ENCODE data around the gene ARMC2. TPM values are rescaled to one million over a fixed set of nuclear protein-coding genes. Genes with fewer than 3 reads are reported as not detected.

The ARMC2 gene
- total RNA-seq, 1 donor from 2014 or later: 11.5 TPM

- intact Hi-C loops (cut with micrococcal nuclease): no loop called here
- ATAC-seq: no peak
- DNase-seq: no peak
Observed at GRCh38 chr6:108822401-108822800, 25.8 kb upstream of the ARMC2 start.

GRCh38 chr6:108825326-108825725 lies 22.9 kb upstream of the ARMC2 start:
- intact Hi-C loops (cut with micrococcal nuclease): no loop called here
- ATAC-seq: no peak
- DNase-seq: no peak

GRCh38 chr6:108831104-108831503 lies 17.1 kb upstream of the ARMC2 start:
- DNase-seq (no peak), ATAC-seq (no peak)
- intact Hi-C loops (cut with micrococcal nuclease): no loop called here

- intact Hi-C loops (cut with micrococcal nuclease): no loop called here
- DNase-seq: no peak
- no peak for ATAC-seq
Observed at GRCh38 chr6:108832738-108833137, 15.5 kb upstream of the ARMC2 start.

GRCh38 chr6:108835218-108835850 lies 12.9 kb upstream of the ARMC2 start:
- DNase-seq (peak; percentile 93), ATAC-seq (peak; percentile 95)
- intact Hi-C loops (cut with micrococcal nuclease): loop anchor here (5.0 kb wide), 1 partner anchor 293 kb away; no protein-coding TSS in a partner anchor

- intact Hi-C loops (cut with micrococcal nuclease): loop anchor here (5.0 kb wide), 1 partner anchor 294 kb away; no protein-coding TSS in a partner anchor
- DNase-seq: no peak
- no peak for ATAC-seq
Observed at GRCh38 chr6:108836061-108836460, 12.2 kb upstream of the ARMC2 start.

- intact Hi-C loops (cut with micrococcal nuclease): loop anchor here (5.0 kb wide), 1 partner anchor 295 kb away; no protein-coding TSS in a partner anchor
- no peak for ATAC-seq
- no peak for DNase-seq
Observed at GRCh38 chr6:108837236-108837971, 10.8 kb upstream of the ARMC2 start.

GRCh38 chr6:108838101-108838717 lies 10.0 kb upstream of the ARMC2 start:
- intact Hi-C loops (cut with micrococcal nuclease): loop anchor here (5.0 kb wide), 1 partner anchor 296 kb away; no protein-coding TSS in a partner anchor
- ATAC-seq (no peak), DNase-seq (no peak)

- intact Hi-C loops (cut with micrococcal nuclease): loop anchor here (5.0 kb wide), 1 partner anchor 297 kb away; no protein-coding TSS in a partner anchor
- DNase-seq: no peak
- no peak for ATAC-seq
Observed at GRCh38 chr6:108839083-108839642, 9.1 kb upstream of the ARMC2 start.

- ATAC-seq (no peak), DNase-seq (no peak)
- intact Hi-C loops (cut with micrococcal nuclease): no loop called here
Observed at GRCh38 chr6:108840919-108841318, 7.3 kb upstream of the ARMC2 start.

- peak; percentile 80 for ATAC-seq
- no peak for DNase-seq
- intact Hi-C loops (cut with micrococcal nuclease): no loop called here
Observed at GRCh38 chr6:108841377-108841855, 6.8 kb upstream of the ARMC2 start.

- DNase-seq (no peak), ATAC-seq (no peak)
- intact Hi-C loops (cut with micrococcal nuclease): no loop called here
Observed at GRCh38 chr6:108844135-108844534, 4.1 kb upstream of the ARMC2 start.

- ATAC-seq: no peak
- intact Hi-C loops (cut with micrococcal nuclease): no loop called here
Observed at GRCh38 chr6:108845145-108845544, 3.1 kb upstream of the ARMC2 start.

GRCh38 chr6:108846101-108846500 lies 2.1 kb upstream of the ARMC2 start:
- ATAC-seq (no peak), DNase-seq (no peak)
- intact Hi-C loops (cut with micrococcal nuclease): no loop called here

More at GRCh38 chr6:108845145-108845544, 3.1 kb upstream of the ARMC2 start:
- DNase-seq: no peak

GRCh38 chr6:108846628-108847027 lies 1.6 kb upstream of the ARMC2 start:
- no peak for ATAC-seq
- no peak for DNase-seq
- intact Hi-C loops (cut with micrococcal nuclease): no loop called here

- intact Hi-C loops (cut with micrococcal nuclease): no loop called here
- no peak for DNase-seq
- ATAC-seq: peak; percentile 0
Observed at GRCh38 chr6:108847738-108848115, 495 bp upstream of the ARMC2 start.

- DNase-seq (peak; percentile 66), ATAC-seq (peak; percentile 45)
- intact Hi-C loops (cut with micrococcal nuclease): no loop called here
Observed at GRCh38 chr6:108850669-108851465, 2.6 kb downstream of the ARMC2 start.

GRCh38 chr6:108851756-108852155 lies 3.5 kb downstream of the ARMC2 start:
- intact Hi-C loops (cut with micrococcal nuclease): no loop called here
- DNase-seq (no peak), ATAC-seq (no peak)

- intact Hi-C loops (cut with micrococcal nuclease): no loop called here
- ATAC-seq (no peak), DNase-seq (no peak)
Observed at GRCh38 chr6:108853077-108853476, 4.9 kb downstream of the ARMC2 start.

All from left ventricle myocardium superior (tissue), 1 donor.